GM18498 (cell line): ENCODE data around the gene STAG1.
A peak's percentile ranks its signal among the peaks of the same experiment; 100 is the strongest.
"Not testable (repeated sequence)": the region's sequence is repeated elsewhere in the genome, so short reads cannot be mapped to it uniquely, and the experiment has no call there.

Experiments
- ATAC-seq: cut with Tn5 transposase; IDR thresholded peaks from one replicate; pipeline ENCODE4 v1.9.1; 2021; ENCODE audit warnings: mild to moderate bottlenecking, moderate library complexity; ENCODE audit not compliant: unreplicated experiment

STAG1 gene

GRCh38 chr3:136708333-136708985 is 43.7 kb downstream of the STAG1 start:
- ATAC-seq = no peak

- no peak for ATAC-seq
Observed at GRCh38 chr3:136703429-136703828, 48.7 kb downstream of the STAG1 start.

GRCh38 chr3:136699271-136699828 is 52.8 kb downstream of the STAG1 start:
- no peak for ATAC-seq

GRCh38 chr3:136698361-136698760 is 53.8 kb downstream of the STAG1 start:
- no peak for ATAC-seq

GRCh38 chr3:136696797-136697196 is 55.4 kb downstream of the STAG1 start:
- ATAC-seq = no peak

- ATAC-seq = no peak
Observed at GRCh38 chr3:136694321-136694720, 57.9 kb downstream of the STAG1 start.

- no peak for ATAC-seq
Observed at GRCh38 chr3:136690599-136690998, 61.6 kb downstream of the STAG1 start.

GRCh38 chr3:136685882-136686281 is 66.3 kb downstream of the STAG1 start:
- no peak for ATAC-seq

- peak; percentile 44 for ATAC-seq
Observed at GRCh38 chr3:136682740-136683312, 69.4 kb downstream of the STAG1 start.

- ATAC-seq = no peak
Observed at GRCh38 chr3:136678981-136679380, 73.2 kb downstream of the STAG1 start.

GRCh38 chr3:136676009-136676408 is 76.2 kb downstream of the STAG1 start:
- ATAC-seq = no peak

- ATAC-seq = no peak
Observed at GRCh38 chr3:136675150-136675858, 76.9 kb downstream of the STAG1 start.

- ATAC-seq = no peak
Observed at GRCh38 chr3:136672457-136672856, 79.7 kb downstream of the STAG1 start.

GRCh38 chr3:136671921-136672320 is 80.3 kb downstream of the STAG1 start:
- ATAC-seq = no peak

- ATAC-seq = no peak
Observed at GRCh38 chr3:136670166-136670565, 82.0 kb downstream of the STAG1 start.

- ATAC-seq = no peak
Observed at GRCh38 chr3:136667081-136667480, 85.1 kb downstream of the STAG1 start.

- not testable (repeated sequence) for ATAC-seq
Observed at GRCh38 chr3:136666301-136666700, 85.9 kb downstream of the STAG1 start.

GRCh38 chr3:136664771-136665170 is 87.4 kb downstream of the STAG1 start:
- no peak for ATAC-seq

GRCh38 chr3:136661282-136661681 is 90.9 kb downstream of the STAG1 start:
- no peak for ATAC-seq

GRCh38 chr3:136658946-136659682 is 93.1 kb downstream of the STAG1 start:
- no peak for ATAC-seq

GRCh38 chr3:136657526-136657925 is 94.7 kb downstream of the STAG1 start:
- no peak for ATAC-seq
